GM13977 (cell line): ENCODE results near the gene TTLL9.
"Not testable (repeated sequence)": the region's sequence is repeated elsewhere in the genome, so short reads cannot be mapped to it uniquely, and the experiment has no call there.

ENCODE experiments used
- DNase-seq: peaks from one replicate; pipeline ENCODE4 v3.0.0; 2012; ENCODE audit warnings: low spot score
- in situ Hi-C: fragments of 300-500 bp; cut with MboI; formaldehyde crosslinking; loops from one replicate; pipeline ENCODE4 v1.12.0; 2022; ENCODE audit warnings: low sequenced_read_pairs, low pct_unique_long_range_greater_than_20kb, mixed read lengths, inconsistent platforms; ENCODE audit not compliant: unreplicated experiment
- TF ChIP-seq, protein P1 (sequence below): IDR thresholded peaks from 2 replicates; pipeline ENCODE4 v1.5.1; 2012; ENCODE audit warnings: mild to moderate bottlenecking, control low read depth; ENCODE audit not compliant: insufficient read depth; ENCODE audit errors: extremely low read depth, missing control alignments

TTLL9 gene

DNA sequence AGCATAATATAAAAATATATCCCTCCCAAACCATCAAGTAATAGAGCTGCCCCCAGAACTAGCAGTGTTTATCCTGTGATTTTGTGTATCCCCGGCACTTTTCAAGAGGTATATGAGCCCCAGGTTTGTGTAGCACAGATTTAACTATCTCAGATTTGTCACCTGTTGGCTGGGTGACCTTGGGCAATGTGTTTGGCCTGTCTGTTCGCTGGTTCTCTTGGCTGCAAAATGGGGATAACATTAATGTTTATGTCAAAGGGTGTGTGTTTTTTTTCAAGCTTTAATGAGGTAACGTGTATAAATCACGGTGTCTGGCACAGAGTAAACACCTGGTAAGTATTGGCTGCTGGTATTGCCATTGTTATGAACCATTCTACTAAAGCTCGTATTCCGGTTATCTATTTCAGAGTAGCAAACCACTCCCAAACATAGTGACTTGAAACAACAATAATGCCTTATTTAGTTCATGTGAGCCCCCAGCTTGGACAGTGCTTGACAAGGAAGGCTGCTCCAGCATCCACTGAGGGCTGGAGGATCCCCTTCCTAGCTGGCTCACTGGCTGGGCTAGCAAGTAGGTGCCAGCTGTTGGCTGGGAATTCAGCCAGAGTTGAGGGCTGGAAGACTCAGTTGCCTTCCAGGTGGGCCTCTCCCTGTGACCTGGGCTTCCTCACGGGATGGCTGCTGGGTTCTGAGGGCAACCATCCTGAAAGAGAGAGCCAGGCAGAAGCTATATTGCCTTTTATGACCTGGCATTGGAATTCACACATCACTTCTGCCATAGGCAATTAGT, 45.3 kb downstream of the TTLL9 start:
- in situ Hi-C loops: no loop called here
- TF ChIP-seq, protein P1, sequence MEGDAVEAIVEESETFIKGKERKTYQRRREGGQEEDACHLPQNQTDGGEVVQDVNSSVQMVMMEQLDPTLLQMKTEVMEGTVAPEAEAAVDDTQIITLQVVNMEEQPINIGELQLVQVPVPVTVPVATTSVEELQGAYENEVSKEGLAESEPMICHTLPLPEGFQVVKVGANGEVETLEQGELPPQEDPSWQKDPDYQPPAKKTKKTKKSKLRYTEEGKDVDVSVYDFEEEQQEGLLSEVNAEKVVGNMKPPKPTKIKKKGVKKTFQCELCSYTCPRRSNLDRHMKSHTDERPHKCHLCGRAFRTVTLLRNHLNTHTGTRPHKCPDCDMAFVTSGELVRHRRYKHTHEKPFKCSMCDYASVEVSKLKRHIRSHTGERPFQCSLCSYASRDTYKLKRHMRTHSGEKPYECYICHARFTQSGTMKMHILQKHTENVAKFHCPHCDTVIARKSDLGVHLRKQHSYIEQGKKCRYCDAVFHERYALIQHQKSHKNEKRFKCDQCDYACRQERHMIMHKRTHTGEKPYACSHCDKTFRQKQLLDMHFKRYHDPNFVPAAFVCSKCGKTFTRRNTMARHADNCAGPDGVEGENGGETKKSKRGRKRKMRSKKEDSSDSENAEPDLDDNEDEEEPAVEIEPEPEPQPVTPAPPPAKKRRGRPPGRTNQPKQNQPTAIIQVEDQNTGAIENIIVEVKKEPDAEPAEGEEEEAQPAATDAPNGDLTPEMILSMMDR: no peak
- DNase-seq: no peak

DNA sequence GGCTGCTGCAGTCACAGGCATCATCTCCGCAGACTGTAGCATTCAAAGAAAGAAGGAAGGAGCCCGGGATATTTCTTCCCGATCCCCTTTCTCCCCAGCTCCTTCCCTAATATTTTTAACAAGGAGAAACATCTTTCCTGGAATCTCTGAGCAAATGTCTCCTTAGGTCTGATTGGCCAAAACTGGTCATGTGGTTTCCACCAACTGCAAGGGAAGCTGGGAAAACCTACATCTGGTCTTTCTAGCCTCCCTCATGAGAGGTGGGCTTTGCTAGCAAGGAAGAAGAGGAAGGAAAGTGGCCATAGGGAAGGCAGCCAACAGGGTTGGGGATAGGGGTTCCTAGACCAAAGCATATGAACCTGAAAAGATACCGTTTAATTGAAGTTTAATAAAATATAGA, 46.3 kb downstream of the TTLL9 start:
- DNase-seq: no peak
- in situ Hi-C loops: no loop called here
- TF ChIP-seq, protein P1: no peak

DNA sequence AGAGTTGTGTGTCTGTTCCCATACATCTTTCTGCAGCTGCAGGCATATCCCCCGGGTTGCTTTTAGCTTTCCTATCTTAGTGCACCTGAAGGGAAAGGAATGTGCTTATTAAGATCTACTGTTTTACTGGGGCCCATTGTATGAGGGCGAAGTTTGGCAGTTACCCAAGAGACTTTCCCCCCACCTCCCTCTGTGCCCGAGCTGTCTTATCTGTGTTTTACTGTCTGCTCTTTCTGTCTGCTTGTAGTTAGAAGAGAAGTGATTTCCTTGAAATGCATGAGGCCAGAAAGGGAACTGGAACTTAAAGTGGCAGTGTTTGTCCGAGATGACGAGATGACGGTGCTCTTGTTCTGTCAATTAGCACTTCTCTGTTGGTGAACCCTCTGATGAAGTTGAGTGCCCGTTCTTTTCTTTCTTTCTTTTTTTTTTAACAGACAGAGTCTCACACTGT, 47.6 kb downstream of the TTLL9 start:
- DNase-seq, in situ Hi-C loops: not testable (repeated sequence)

DNA sequence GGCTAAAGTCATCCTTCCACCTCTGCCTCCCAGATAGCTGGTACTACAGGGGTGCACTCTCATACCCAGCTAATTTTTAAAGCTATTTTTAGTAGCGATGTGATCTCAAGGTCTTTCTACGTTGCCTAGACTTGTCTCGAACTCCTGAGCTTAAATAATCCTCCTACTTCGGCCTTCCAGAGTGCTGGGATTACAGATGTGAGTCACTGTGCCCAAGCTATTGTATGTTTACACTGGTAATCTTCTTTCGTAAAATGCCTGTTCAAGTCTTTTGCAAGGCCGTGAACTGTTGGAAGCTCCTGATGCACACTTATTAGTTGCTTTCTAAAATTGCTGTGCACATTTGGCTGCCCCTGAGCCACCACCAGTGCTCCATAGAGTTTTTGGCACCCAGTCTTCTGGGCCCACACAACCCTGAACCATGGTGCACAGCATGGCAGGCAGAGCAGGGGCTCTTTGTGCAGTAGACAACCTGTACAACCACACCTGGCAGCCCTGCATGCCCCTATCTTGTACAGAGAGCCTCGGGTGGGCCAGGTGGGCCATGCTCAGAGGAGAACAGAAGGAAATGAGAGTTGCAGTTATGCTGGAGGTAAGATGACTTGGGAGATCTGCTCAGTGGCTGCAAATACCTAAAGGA, 48.2 kb downstream of the TTLL9 start:
- TF ChIP-seq, protein P1: no peak
- DNase-seq: no peak
- in situ Hi-C loops: no loop called here

DNA sequence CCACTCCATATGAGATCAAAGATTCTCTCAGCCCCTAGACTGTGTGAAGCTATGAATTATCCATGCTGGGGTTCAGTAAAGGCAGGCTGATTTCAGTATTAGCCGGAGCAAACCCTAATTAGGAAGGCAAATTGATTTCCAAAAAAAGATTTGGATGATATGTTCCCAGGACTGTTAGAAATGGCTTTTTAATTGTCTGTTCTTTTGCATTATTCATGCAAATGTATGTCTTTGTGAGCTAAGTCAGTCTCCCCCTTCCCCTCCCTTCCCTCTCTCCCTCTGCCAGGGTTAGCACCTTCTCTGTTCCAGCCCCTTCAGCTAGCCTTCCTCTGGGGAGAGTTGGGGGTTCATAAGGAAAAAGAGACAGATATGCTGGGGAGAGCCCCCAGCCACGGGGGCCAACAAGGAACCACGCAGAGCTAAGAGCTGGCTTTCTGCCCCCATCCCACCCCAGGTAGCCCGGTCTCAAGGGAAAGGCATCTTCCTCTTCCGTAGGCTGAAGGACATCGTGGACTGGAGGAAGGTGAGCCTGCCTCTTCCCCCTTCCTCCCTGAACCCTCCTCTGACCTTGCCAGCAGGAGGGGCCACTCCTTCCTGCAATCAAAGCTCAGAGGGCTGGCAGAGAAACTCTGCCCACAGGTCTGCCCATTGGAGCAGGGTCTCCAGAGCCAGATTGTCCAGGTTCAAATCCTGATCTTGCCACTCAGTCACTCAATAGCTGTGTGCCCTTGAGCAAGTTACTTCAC, 49.1 kb downstream of the TTLL9 start:
- in situ Hi-C loops: no loop called here
- no peak for DNase-seq
- TF ChIP-seq, protein P1: no peak

DNA sequence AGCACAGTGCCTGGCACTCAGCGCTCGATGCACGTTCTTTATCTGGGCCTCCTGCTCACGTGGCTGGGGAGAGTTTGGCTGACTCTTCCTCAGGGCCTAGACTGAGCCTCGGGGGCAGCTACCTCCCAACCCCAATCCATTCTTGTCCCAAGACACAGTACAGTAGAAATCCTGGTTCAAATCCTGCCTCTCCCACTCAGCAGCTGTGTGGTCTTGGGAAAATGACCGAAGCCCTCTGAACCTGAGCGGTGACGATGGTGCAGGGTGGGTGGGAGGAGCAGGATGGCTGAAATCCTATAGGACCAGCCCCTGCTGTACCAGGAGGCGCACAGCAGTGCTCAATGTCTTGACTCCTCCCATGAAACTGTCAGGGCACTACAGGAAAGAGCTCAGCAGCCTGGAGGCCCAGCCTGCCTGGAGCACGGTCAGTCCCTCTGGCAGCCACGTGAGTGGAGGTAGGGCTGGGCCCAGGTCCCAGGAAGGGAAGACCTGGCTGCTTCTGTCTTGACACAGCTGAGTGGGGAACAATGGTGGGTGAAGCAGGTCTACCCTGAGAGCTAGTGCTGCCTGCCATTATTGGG, 49.9 kb downstream of the TTLL9 start:
- no peak for DNase-seq
- TF ChIP-seq, protein P1: no peak
- in situ Hi-C loops: no loop called here

DNA sequence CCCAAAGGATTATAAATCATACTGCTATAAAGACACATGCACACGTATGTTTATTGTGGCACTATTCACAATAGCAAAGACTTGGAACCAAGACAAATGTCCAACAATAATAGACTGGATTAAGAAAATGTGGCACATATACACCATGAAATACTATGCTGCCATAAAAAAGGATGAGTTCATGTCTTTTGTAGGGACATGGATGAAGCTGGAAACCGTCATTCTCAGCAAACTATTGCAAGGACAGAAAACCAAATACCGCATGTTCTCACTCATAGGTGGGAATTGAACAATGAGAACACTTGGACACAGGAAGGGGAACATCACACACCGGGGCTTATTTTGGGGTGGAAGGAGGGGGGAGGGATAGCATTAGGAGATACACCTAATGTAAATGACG, 51.0 kb downstream of the TTLL9 start:
- DNase-seq, in situ Hi-C loops: not testable (repeated sequence)
